GM18870 (cell line): Measurements from ENCODE around the gene AQP10.
"Not testable (repeated sequence)": the region's sequence is repeated elsewhere in the genome, so short reads cannot be mapped to it uniquely, and the experiment has no call there.

Experiments
- ATAC-seq: cut with Tn5 transposase; IDR thresholded peaks from one replicate; pipeline ENCODE4 v1.9.1; 2021; ENCODE audit warnings: moderate library complexity; ENCODE audit not compliant: unreplicated experiment

Gene AQP10

GRCh38 chr1:154323493-154323892, 2.6 kb downstream of the AQP10 start:
- ATAC-seq = no peak

GRCh38 chr1:154324241-154324640, 3.3 kb downstream of the AQP10 start:
- ATAC-seq = no peak

- ATAC-seq = no peak
Observed at GRCh38 chr1:154324669-154325582, 4.0 kb downstream of the AQP10 start, which contains the start of gene ATP8B2. Gene ATP8B2, plus strand, starts transcription at chr1:154325525. Its CDS starts 2,617 bp downstream, at chr1:154328142.

GRCh38 chr1:154325583-154326545, 5.0 kb downstream of the AQP10 start:
- ATAC-seq = no peak

GRCh38 chr1:154326546-154327465, 5.9 kb downstream of the AQP10 start:
- no peak for ATAC-seq

- ATAC-seq = no peak
Observed at GRCh38 chr1:154327466-154328317, 6.8 kb downstream of the AQP10 start.

- no peak for ATAC-seq
Observed at GRCh38 chr1:154328318-154329151, 7.6 kb downstream of the AQP10 start.

- no peak for ATAC-seq
Observed at GRCh38 chr1:154329152-154329521, 8.2 kb downstream of the AQP10 start.

- no peak for ATAC-seq
Observed at GRCh38 chr1:154329551-154330131, 8.7 kb downstream of the AQP10 start.

GRCh38 chr1:154330669-154331068, 9.8 kb downstream of the AQP10 start:
- no peak for ATAC-seq

GRCh38 chr1:154334079-154335024, 13.5 kb downstream of the AQP10 start:
- ATAC-seq = no peak

GRCh38 chr1:154335025-154335714, 14.3 kb downstream of the AQP10 start:
- ATAC-seq = no peak

- no peak for ATAC-seq
Observed at GRCh38 chr1:154337253-154337894, 16.5 kb downstream of the AQP10 start.

GRCh38 chr1:154338875-154339274, 18.0 kb downstream of the AQP10 start:
- ATAC-seq = no peak

GRCh38 chr1:154341366-154341765, 20.5 kb downstream of the AQP10 start:
- ATAC-seq = not testable (repeated sequence)

GRCh38 chr1:154342132-154342531, 21.2 kb downstream of the AQP10 start:
- no peak for ATAC-seq
